SU-DHL-6 (cell line): Measurements from ENCODE around the gene DMRT1.
A peak's percentile ranks its signal among the peaks of the same experiment; 100 is the strongest.

Source experiments
- H2AFZ ChIP-seq: fragments of 200-600 bp; sonication (generic); 2 replicates; pipeline ENCODE4 v1.6.1; 2014; ENCODE audit warnings: low read depth, mild to moderate bottlenecking, moderate library complexity, mixed read lengths, antibody characterized with exemption, low read length; ENCODE audit not compliant: severe bottlenecking
- H3F3A ChIP-seq: fragments of 200-600 bp; shearing (Covaris generic); 2 replicates; pipeline ENCODE4 v1.6.0; 2016; ENCODE audit warnings: antibody characterized with exemption, mild to moderate bottlenecking; ENCODE audit not compliant: insufficient read depth
- H3K27ac ChIP-seq: fragments of 200-600 bp; sonication (generic); 2 replicates; pipeline ENCODE4 v1.5.1; 2016; ENCODE audit warnings: low read depth, mild to moderate bottlenecking, low read length, moderate library complexity, mixed read lengths
- H3K27me3 ChIP-seq: fragments of 200-600 bp; sonication (generic), shearing (Covaris generic); 2 replicates; pipeline ENCODE4 v1.6.0; 2014; ENCODE audit warnings: mild to moderate bottlenecking, low read length
- H3K36me3 ChIP-seq: fragments of 200-600 bp; sonication (generic); 2 replicates; pipeline ENCODE4 v1.6.1; 2014; ENCODE audit warnings: mild to moderate bottlenecking, low read length, mixed read lengths
- H3K4me2 ChIP-seq: fragments of 300-600, 200-600 bp; shearing (Covaris generic), sonication (generic); 2 replicates; pipeline ENCODE4 v1.6.0; 2014; ENCODE audit warnings: low read length, low read depth, mild to moderate bottlenecking; ENCODE audit not compliant: poor library complexity, severe bottlenecking
- H3K4me3 ChIP-seq: fragments of 200-600 bp; sonication (generic); 2 replicates; pipeline ENCODE4 v1.5.1; 2014; ENCODE audit warnings: antibody characterized with exemption, low read length, mild to moderate bottlenecking, mixed read lengths; ENCODE audit not compliant: insufficient read depth, poor library complexity, severe bottlenecking
- H3K79me2 ChIP-seq: fragments of 200-600 bp; sonication (generic); 2 replicates; pipeline ENCODE4 v1.6.1; 2014; ENCODE audit warnings: mild to moderate bottlenecking, low read length, moderate library complexity; ENCODE audit not compliant: insufficient read depth
- H3K9ac ChIP-seq: fragments of 200-600 bp; sonication (generic); 2 replicates; pipeline ENCODE4 v1.7.0; 2014; ENCODE audit warnings: mild to moderate bottlenecking, low read length
- H3K9me2 ChIP-seq: fragments of 200-600 bp; sonication (generic); replicated peaks from 2 replicates; pipeline ENCODE4 v1.6.1; 2014; ENCODE audit warnings: low read length; ENCODE audit not compliant: insufficient read depth
- H3K9me3 ChIP-seq: fragments of 200-600 bp; sonication (generic); 2 replicates; pipeline ENCODE4 v1.6.1; 2014; ENCODE audit warnings: low read length, mixed read lengths; ENCODE audit not compliant: insufficient read depth
- H4K20me1 ChIP-seq: fragments of 200-600 bp; sonication (generic); 2 replicates; pipeline ENCODE4 v1.6.1; 2014; ENCODE audit warnings: low read depth, mild to moderate bottlenecking, antibody characterized with exemption, low read length, moderate library complexity, mixed read lengths
- CTCF ChIP-seq: fragments of 200-600 bp; sonication (generic); IDR thresholded peaks from one replicate; pipeline ENCODE4 v1.5.1; 2017; ENCODE audit warnings: antibody characterized with exemption, mild to moderate bottlenecking, low read length, moderate library complexity; ENCODE audit not compliant: insufficient read depth, poor library complexity, severe bottlenecking
- EZH2phosphoT487 ChIP-seq: fragments of 200-600 bp; sonication (generic), shearing (Covaris generic); conservative IDR thresholded peaks from 2 replicates; pipeline ENCODE4 v1.6.1; 2018; ENCODE audit warnings: mild to moderate bottlenecking, antibody characterized with exemption, low read length, moderate library complexity, mixed read lengths

Gene DMRT1

DNA sequence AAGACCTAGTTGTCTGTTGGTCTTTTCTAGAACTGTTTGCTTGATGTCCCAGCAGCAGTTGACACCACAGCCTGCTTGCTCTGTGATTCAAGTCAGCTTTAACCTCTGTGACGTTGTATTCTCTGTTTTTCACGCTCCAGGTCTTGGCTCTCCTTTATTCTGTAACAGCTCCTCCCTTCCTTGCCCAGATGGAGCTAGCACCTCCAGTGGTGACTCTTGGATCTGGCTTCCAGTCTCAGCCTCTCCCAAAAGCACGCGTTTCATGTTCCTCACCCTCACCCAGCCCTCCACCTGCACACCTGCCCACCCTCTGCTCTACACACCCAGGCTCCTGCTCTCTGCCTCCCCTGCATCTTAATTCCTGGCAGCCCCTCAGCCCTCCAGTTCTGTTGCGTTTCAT lies 50.6 kb downstream of the DMRT1 start:
- H3K4me3 ChIP-seq: no peak overlapping the region
- no peaks in the 10 kb centered on the region for H4K20me1 ChIP-seq
- no peak overlapping the region for H2AFZ ChIP-seq
- H3K36me3 ChIP-seq: no peaks in the 10 kb centered on the region
- no peaks in the 10 kb centered on the region for H3K79me2 ChIP-seq
- H3K9me2 ChIP-seq: no peaks in the 10 kb centered on the region
- no peak overlapping the region for H3K9ac ChIP-seq
- H3K27ac ChIP-seq: no peak overlapping the region
- no peak for TF ChIP-seq EZH2phosphoT487
- TF ChIP-seq CTCF: no peak
- H3K9me3 ChIP-seq: no peaks in the 10 kb centered on the region
- no peak overlapping the region for H3K4me2 ChIP-seq
- H3K27me3 ChIP-seq: no peaks in the 10 kb centered on the region
- H3F3A ChIP-seq: peaks cover 14% of the 10 kb centered on the region

DNA sequence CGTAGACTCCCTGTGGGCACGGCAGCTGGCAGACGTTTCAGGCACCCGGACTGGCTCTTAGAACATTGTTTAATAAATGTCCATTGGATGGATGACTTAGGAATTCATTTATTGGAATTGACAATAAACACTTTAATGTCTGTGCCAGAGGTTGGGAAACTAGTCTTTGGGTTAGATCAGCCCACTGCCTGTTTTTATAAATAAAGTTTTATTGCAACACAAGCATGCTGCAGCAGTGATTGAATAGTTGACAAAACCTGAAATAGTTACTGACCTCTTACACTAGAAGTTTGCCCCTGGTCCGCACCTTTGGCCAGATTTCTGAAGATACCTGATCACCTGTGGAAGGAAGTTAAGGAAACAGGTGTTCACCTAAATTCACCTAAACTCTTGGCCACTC lies 51.6 kb downstream of the DMRT1 start:
- Histone ChIP-seq H3K4me2 (peak overlapping the region; percentile 46), H2AFZ (peak overlapping the region; percentile 89), H3K79me2 (no peaks in the 10 kb centered on the region), H3K27ac (peak overlapping the region; percentile 19; the same call in 1 of the 2 replicates), H3K9me3 (no peaks in the 10 kb centered on the region), H3K4me3 (no peak overlapping the region), H3K27me3 (no peaks in the 10 kb centered on the region), H3F3A (peaks cover 14% of the 10 kb centered on the region), H3K36me3 (no peaks in the 10 kb centered on the region), H4K20me1 (no peaks in the 10 kb centered on the region), H3K9ac (peak overlapping the region; percentile 31), H3K9me2 (no peaks in the 10 kb centered on the region)
- no peak for TF ChIP-seq EZH2phosphoT487
- no peak for TF ChIP-seq CTCF

DNA sequence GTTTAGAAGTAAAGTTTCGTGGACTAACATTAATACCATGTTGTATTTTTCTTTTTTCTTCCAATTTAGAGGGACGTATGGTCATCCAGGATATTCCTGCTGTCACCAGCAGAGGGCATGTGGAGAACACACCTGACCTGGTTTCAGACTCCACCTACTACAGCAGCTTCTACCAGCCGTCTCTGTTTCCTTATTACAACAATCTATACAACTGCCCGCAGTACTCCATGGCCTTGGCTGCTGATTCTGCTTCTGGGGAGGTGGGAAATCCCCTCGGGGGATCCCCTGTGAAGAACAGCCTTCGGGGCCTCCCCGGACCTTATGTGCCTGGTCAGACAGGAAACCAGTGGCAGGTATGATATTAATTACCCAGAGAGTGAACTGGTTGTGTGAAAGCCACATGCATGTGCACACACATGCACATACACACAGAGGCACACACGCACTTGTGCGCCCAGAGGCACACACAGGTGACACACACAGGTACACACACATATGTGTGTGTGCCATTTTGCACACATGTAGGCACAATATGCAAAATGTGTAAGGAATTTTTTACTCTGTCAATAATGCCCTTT lies 52.4 kb downstream of the DMRT1 start:
- H3F3A ChIP-seq: peaks cover 14% of the 10 kb centered on the region
- peak overlapping the region; percentile 46 for H3K4me2 ChIP-seq
- TF ChIP-seq EZH2phosphoT487 (no peak), CTCF (peak; percentile 97)
- peak overlapping the region; percentile 31 for H3K9ac ChIP-seq
- no peaks in the 10 kb centered on the region for H4K20me1 ChIP-seq
- no peaks in the 10 kb centered on the region for H3K79me2 ChIP-seq
- H3K27ac ChIP-seq: peak overlapping the region; percentile 19; the same call in 1 of the 2 replicates
- no peaks in the 10 kb centered on the region for H3K36me3 ChIP-seq
- H3K9me2 ChIP-seq: no peaks in the 10 kb centered on the region
- H3K27me3 ChIP-seq: no peaks in the 10 kb centered on the region
- H2AFZ ChIP-seq: peak overlapping the region; percentile 89
- no peaks in the 10 kb centered on the region for H3K9me3 ChIP-seq
- no peak overlapping the region for H3K4me3 ChIP-seq
